22Rv1 (cell line): ENCODE results near the gene NFIA.
A peak's percentile ranks its signal among the peaks of the same experiment; 100 is the strongest.

Source experiments
- H3K27ac ChIP-seq: fragments of 450-650 bp; 2 replicates; pipeline ENCODE4 v1.5.1; 2017
- ZFX ChIP-seq: fragments of 450-650 bp; IDR thresholded peaks from 2 replicates; pipeline ENCODE4 v1.6.1; 2017; ENCODE audit warnings: antibody characterized with exemption, borderline replicate concordance
- TF ChIP-seq, protein P1 (sequence below): fragments of 450-650 bp; IDR thresholded peaks from 2 replicates; pipeline ENCODE4 v1.5.1; 2017; ENCODE audit warnings: mild to moderate bottlenecking

Gene NFIA

DNA sequence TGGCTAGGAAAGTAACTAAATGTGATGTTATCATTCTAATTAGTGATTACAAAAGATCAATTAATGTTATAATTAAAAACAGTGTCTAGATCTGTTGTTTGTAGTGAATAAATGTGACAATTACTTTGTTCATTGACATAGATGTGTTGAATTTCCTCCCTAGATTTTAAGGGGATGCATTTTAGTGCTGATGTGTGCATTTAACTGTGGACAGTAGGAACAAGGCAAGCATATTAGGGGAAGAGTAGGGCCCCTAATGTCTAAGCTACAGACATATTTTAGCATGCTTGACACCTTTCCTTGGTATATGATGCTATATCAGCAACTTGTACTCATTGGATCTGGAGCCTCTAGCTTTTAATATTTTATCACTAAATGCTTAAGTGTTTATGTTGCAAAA lies 48.9 kb downstream of the NFIA start:
- TF ChIP-seq ZFX, result no peak
- TF ChIP-seq, protein P1, sequence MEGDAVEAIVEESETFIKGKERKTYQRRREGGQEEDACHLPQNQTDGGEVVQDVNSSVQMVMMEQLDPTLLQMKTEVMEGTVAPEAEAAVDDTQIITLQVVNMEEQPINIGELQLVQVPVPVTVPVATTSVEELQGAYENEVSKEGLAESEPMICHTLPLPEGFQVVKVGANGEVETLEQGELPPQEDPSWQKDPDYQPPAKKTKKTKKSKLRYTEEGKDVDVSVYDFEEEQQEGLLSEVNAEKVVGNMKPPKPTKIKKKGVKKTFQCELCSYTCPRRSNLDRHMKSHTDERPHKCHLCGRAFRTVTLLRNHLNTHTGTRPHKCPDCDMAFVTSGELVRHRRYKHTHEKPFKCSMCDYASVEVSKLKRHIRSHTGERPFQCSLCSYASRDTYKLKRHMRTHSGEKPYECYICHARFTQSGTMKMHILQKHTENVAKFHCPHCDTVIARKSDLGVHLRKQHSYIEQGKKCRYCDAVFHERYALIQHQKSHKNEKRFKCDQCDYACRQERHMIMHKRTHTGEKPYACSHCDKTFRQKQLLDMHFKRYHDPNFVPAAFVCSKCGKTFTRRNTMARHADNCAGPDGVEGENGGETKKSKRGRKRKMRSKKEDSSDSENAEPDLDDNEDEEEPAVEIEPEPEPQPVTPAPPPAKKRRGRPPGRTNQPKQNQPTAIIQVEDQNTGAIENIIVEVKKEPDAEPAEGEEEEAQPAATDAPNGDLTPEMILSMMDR, result no peak
- H3K27ac ChIP-seq, result no peak overlapping the region

DNA sequence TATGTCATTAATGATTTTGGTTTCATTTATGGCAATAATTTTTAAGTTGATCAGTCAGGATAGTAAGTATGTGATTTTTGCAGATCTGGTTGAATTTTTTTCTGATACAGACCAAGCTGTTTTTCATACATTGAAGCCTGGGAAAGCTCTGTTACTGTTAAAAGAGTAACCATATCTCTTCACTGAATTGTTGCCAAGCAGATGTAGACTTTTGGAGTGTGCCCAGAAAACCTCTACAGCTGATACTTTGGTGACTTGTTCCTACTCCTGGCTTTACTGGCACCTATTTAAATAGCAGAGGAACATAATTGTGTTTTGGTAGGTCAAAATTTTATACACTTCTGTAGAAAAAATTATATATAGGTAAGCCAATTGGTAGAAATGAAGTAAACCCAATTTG lies 49.4 kb downstream of the NFIA start:
- H3K27ac ChIP-seq, result no peak overlapping the region
- TF ChIP-seq, protein P1, result no peak
- no peak for TF ChIP-seq ZFX

DNA sequence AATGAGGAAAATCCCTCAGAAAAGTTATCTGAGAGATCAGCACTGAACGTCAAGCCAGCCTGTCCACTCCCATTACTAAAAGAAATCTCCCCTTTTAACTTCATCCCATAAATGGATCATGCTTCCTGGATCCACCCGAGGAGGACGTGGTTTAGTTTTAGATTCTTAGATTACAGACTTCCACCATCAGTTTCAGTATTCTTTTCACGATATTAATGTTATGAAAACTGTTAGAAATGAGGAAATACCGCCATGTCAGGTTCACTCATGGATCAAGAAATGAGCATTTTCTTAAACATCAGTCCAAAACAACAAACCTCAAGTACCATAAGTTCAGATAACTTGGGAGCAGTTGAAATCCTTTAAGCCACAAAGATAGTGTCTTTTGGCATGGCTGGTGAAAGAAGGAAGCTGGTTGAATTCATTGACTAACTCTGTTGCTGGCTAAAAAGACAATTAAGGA lies 49.8 kb downstream of the NFIA start:
- peak overlapping the region; percentile 28; the same call in 1 of the 2 replicates for H3K27ac ChIP-seq
- TF ChIP-seq, protein P1, result no peak
- TF ChIP-seq ZFX, result no peak

DNA sequence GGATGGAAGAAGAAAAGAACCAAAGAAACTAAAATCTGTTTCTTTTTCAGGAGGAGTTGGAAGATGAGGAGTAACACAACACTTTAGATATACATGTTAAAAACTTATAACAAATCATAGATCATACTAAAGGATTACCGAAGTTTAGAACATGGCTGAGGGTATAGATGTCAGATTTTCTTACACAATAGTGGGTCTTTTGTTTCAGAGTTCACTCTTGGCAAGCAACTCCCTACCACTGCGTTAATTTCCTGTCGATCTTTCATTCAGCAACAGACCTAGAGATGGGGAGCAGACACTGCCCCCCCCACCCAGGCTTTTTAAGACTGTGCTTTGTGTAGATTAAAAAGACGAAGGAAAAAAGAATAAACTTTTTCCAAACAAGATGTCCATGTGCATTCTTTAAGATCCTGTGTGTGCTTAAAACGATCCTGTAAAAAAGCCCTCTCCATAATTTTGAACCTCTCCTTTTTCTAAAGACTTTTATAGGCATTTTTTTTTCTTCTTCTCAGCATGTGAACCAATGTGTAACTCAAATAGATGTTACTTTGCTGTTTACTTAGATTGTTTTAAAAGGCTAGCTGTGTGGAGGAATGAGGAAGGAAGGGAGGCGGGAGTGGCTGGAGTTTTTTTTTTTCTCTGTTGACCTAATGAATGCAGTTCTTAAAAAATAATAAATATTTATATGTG lies 50.4 kb downstream of the NFIA start:
- no peak for TF ChIP-seq ZFX
- TF ChIP-seq, protein P1, result no peak
- peak overlapping the region; percentile 28 for H3K27ac ChIP-seq

DNA sequence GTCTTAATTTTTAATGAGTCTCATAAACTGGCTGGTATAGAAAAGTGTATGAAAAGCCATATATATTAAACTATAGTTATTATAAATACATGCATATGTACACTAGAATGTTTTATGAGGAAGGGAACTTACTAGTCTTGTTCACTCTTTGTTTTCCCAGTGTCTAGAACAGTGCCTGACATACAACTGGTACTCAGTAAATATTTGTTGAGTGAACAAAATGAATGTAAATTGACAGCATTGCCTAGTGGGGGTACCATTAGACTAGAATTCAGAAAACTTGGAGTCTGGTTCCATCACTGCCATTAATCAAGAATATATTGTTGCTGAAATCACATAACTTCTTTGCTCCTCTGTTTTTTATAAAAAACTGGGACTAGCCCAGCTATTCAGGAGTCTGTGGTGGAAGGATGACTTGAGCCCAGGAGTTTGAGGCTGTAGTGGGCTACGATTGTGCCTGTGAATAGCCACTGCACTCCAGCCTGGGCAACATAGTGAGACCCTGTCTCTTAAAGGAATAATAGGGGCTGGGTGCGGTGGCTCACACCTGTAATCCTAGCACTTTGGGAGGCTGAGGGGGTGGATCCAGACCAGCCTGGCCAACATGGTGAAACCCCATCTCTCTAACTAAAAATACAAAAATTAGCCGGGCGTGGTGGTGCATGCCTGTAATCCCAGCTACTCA lies 51.1 kb downstream of the NFIA start:
- TF ChIP-seq, protein P1, result no peak
- TF ChIP-seq ZFX, result no peak
- peak overlapping the region; percentile 28 for H3K27ac ChIP-seq

DNA sequence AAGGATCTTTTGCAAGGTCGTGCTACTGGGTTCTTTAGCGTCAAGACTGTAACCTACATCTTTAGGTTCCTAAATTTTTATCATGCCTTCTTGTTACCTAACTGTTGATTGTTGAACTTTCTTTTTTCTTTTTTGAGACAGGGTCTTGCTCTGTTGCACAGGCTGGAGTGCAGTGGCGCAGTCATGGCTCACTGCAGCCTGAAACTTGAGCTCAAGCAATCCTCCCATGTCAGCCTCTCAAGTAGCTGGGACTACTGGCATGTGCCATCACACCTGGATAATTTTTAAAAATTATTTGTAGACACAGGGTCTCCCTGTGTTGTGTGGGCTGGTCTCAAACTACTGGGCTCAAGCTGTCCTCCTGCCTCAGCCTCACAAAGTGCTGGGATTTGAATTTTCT lies 52.9 kb downstream of the NFIA start:
- H3K27ac ChIP-seq, result no peak overlapping the region

More for the DNA sequence above, 52.9 kb downstream of the NFIA start:
- TF ChIP-seq, protein P1, result no peak
- no peak for TF ChIP-seq ZFX
